ELR (cell line): ENCODE data around the gene UBXN4.

Experiments used
- DNase-seq: peaks from one replicate; pipeline ENCODE4 v3.0.0-alpha.2; 2015; ENCODE audit warnings: low read depth

The UBXN4 gene

GRCh38 chr2:135812907-135813511 lies 71.4 kb downstream of the UBXN4 start:
- DNase-seq = no peak

GRCh38 chr2:135815269-135815668 lies 73.6 kb downstream of the UBXN4 start:
- DNase-seq = no peak

GRCh38 chr2:135817466-135817865 lies 75.8 kb downstream of the UBXN4 start:
- DNase-seq = no peak

GRCh38 chr2:135817951-135818350 lies 76.3 kb downstream of the UBXN4 start:
- DNase-seq = peak; percentile 58

- peak; percentile 60 for DNase-seq
These were observed 77.4 kb downstream of the UBXN4 start for GRCh38 chr2:135818937-135819610.

GRCh38 chr2:135820003-135820618 lies 78.5 kb downstream of the UBXN4 start:
- peak; percentile 92 for DNase-seq

- DNase-seq = no peak
These were observed 79.5 kb downstream of the UBXN4 start for GRCh38 chr2:135821190-135821589.

GRCh38 chr2:135822855-135823254 lies 81.2 kb downstream of the UBXN4 start:
- no peak for DNase-seq

- no peak for DNase-seq
These were observed 83.5 kb downstream of the UBXN4 start for GRCh38 chr2:135825131-135825530.

- DNase-seq = no peak
These were observed 84.0 kb downstream of the UBXN4 start for GRCh38 chr2:135825550-135826176.

GRCh38 chr2:135826544-135826943 lies 84.9 kb downstream of the UBXN4 start:
- no peak for DNase-seq

- no peak for DNase-seq
These were observed 87.9 kb downstream of the UBXN4 start for GRCh38 chr2:135829378-135830135.

- DNase-seq = no peak
These were observed 89.6 kb downstream of the UBXN4 start for GRCh38 chr2:135831180-135831812.

GRCh38 chr2:135832891-135833290 lies 91.2 kb downstream of the UBXN4 start:
- DNase-seq = no peak
